Endothelial cell (in vitro differentiated cells): Measurements from ENCODE around the gene DENND2A. TPM values are rescaled to one million over a fixed set of nuclear protein-coding genes. Genes with fewer than 3 reads are reported as not detected.
A peak's percentile ranks its signal among the peaks of the same experiment; 100 is the strongest.
"Not testable (repeated sequence)": the region's sequence is repeated elsewhere in the genome, so short reads cannot be mapped to it uniquely, and the experiment has no call there.

Source experiments
- DNase-seq: peaks from one replicate; pipeline ENCODE4 v3.0.0; 2021; ENCODE audit warnings: low spot score
- H3K27ac Mint-ChIP-seq: one replicate; pipeline ENCODE4 v1.8.0; 2021; ENCODE audit warnings: mixed read lengths, inconsistent platforms; ENCODE audit not compliant: unreplicated experiment
- H3K27me3 Mint-ChIP-seq: one replicate; pipeline ENCODE4 v1.8.0; 2021; ENCODE audit warnings: mild to moderate bottlenecking, moderate library complexity, mixed read lengths, inconsistent platforms; ENCODE audit not compliant: unreplicated experiment
- H3K36me3 Mint-ChIP-seq: one replicate; pipeline ENCODE4 v1.8.0; 2021; ENCODE audit warnings: mild to moderate bottlenecking, low read depth, mixed read lengths, inconsistent platforms; ENCODE audit not compliant: unreplicated experiment
- H3K4me1 Mint-ChIP-seq: one replicate; pipeline ENCODE4 v1.8.0; 2021; ENCODE audit warnings: mild to moderate bottlenecking, mixed read lengths, inconsistent platforms; ENCODE audit not compliant: unreplicated experiment
- H3K4me3 Mint-ChIP-seq: one replicate; pipeline ENCODE4 v1.8.0; 2021; ENCODE audit warnings: mild to moderate bottlenecking, mixed read lengths, inconsistent platforms; ENCODE audit not compliant: unreplicated experiment
- H3K9me3 Mint-ChIP-seq: one replicate; pipeline ENCODE4 v1.8.0; 2021; ENCODE audit warnings: mixed read lengths, inconsistent platforms; ENCODE audit not compliant: unreplicated experiment
- CTCF ChIP-seq: fragments of 200-600 bp; sonication (generic); IDR thresholded peaks from one replicate; pipeline ENCODE4 v1.5.0; 2021; ENCODE audit warnings: antibody characterized with exemption; ENCODE audit not compliant: unreplicated experiment
- total RNA-seq: library from RNA; stranded (reverse); fragmentation: NEBNext Ultra II Directional; extraction: Animal tissue kit (Norgen Biotek cat#: 25700); gene quantifications from one replicate; pipeline ENCODE4 v1.2.1, GENCODE V29; 2021; ENCODE audit not compliant: unreplicated experiment

DENND2A gene
- total RNA-seq, 1 donor from 2014 or later: 41.0 TPM

GRCh38 chr7:140540136-140540777 lies 100.4 kb downstream of the DENND2A start:
- Mint-ChIP-seq H3K9me3 (no peaks in the 10 kb centered on the region), H3K4me1 (peaks cover 21% of the 10 kb centered on the region), H3K4me3 (no peak overlapping the region), H3K36me3 (peaks cover 32% of the 10 kb centered on the region), H3K27ac (no peak overlapping the region), H3K27me3 (peaks cover 7% of the 10 kb centered on the region)
- no peak for DNase-seq
- no peak for TF ChIP-seq CTCF

- peaks cover 22% of the 10 kb centered on the region for H3K4me1 Mint-ChIP-seq
- no peaks in the 10 kb centered on the region for H3K9me3 Mint-ChIP-seq
- H3K36me3 Mint-ChIP-seq: peaks cover 32% of the 10 kb centered on the region
- peaks cover 7% of the 10 kb centered on the region for H3K27me3 Mint-ChIP-seq
- peak overlapping the region; percentile 21 for H3K4me3 Mint-ChIP-seq
- no peak for DNase-seq
- no peak overlapping the region for H3K27ac Mint-ChIP-seq
- no peak for TF ChIP-seq CTCF
Observed at GRCh38 chr7:140539461-140539860, 101.2 kb downstream of the DENND2A start.

GRCh38 chr7:140537750-140538482 lies 102.7 kb downstream of the DENND2A start:
- H3K9me3 Mint-ChIP-seq: no peaks in the 10 kb centered on the region
- no peak overlapping the region for H3K4me3 Mint-ChIP-seq
- peaks cover 30% of the 10 kb centered on the region for H3K36me3 Mint-ChIP-seq
- H3K27ac Mint-ChIP-seq: no peak overlapping the region
- peaks cover 7% of the 10 kb centered on the region for H3K27me3 Mint-ChIP-seq
- no peak for DNase-seq
- no peak for TF ChIP-seq CTCF
- H3K4me1 Mint-ChIP-seq: peaks cover 22% of the 10 kb centered on the region

- H3K36me3 Mint-ChIP-seq: peaks cover 20% of the 10 kb centered on the region
- DNase-seq: no peak
- H3K4me1 Mint-ChIP-seq: peaks cover 2% of the 10 kb centered on the region
- H3K4me3 Mint-ChIP-seq: no peak overlapping the region
- H3K9me3 Mint-ChIP-seq: no peaks in the 10 kb centered on the region
- TF ChIP-seq CTCF: no peak
- peaks cover 2% of the 10 kb centered on the region for H3K27me3 Mint-ChIP-seq
- no peak overlapping the region for H3K27ac Mint-ChIP-seq
Observed at GRCh38 chr7:140534743-140535142, 105.9 kb downstream of the DENND2A start.

- Mint-ChIP-seq H3K36me3 (peaks cover 12% of the 10 kb centered on the region), H3K9me3 (no peaks in the 10 kb centered on the region), H3K4me1 (peaks cover 2% of the 10 kb centered on the region), H3K4me3 (no peak overlapping the region), H3K27ac (no peak overlapping the region), H3K27me3 (peaks cover 2% of the 10 kb centered on the region)
- no peak for DNase-seq
- no peak for TF ChIP-seq CTCF
Observed at GRCh38 chr7:140533394-140533872, 107.2 kb downstream of the DENND2A start.

- H3K4me3 Mint-ChIP-seq, H3K9me3 Mint-ChIP-seq, H3K4me1 Mint-ChIP-seq, H3K27ac Mint-ChIP-seq, H3K27me3 Mint-ChIP-seq, H3K36me3 Mint-ChIP-seq, DNase-seq: not testable (repeated sequence)
Observed at GRCh38 chr7:140529428-140529827, 111.2 kb downstream of the DENND2A start.
